Thyroid gland (tissue), 4 donors: Measurements from ENCODE around the gene SLC6A3.

Experiments used
- CTCF ChIP-seq, 6 experiments: fragments of 200-600 bp in 3 of 6; fragments of 450-650 bp in 3 of 6; sonication (generic) in 3 of 6; IDR thresholded peaks; one replicate each; pipeline ENCODE4 v1.5.1; 2016 to 2019; ENCODE audit warnings: antibody characterized with exemption in 6 of 6, mild to moderate bottlenecking in 2 of 6, inconsistent platforms in 1 of 6, moderate library complexity in 1 of 6
- POLR2A ChIP-seq, 2 donors: fragments of 450-650 bp; IDR thresholded peaks; one replicate each; pipeline ENCODE4 v1.6.1; 2017; ENCODE audit warnings: antibody characterized with exemption in 2 of 2, mild to moderate bottlenecking in 2 of 2, moderate library complexity in 1 of 2

- TF ChIP-seq CTCF (IDR thresholded peaks at IDR 0.05), result no peak
- TF ChIP-seq POLR2A (IDR thresholded peaks at IDR 0.05), result no peak
Measured at GRCh38 chr5:1435369-1435768, 9.9 kb downstream of the SLC6A3 start.
